Gastroesophageal sphincter (tissue), 4 donors: ENCODE data around the gene DLK1. TPM values are rescaled to one million over a fixed set of nuclear protein-coding genes. Genes with fewer than 3 reads are reported as not detected.

Experiments used
- ATAC-seq: fragments of 150-250 bp; one replicate; pipeline ENCODE4 v1.9.1; 2016; ENCODE audit warnings: mild to moderate bottlenecking, moderate library complexity
- H3K27ac ChIP-seq, 4 donors: fragments of 200-600 bp; sonication (generic) in 3 of 4; 1 replicate in 3 of 4; 2 replicates in 1 of 4; pipeline ENCODE4 v1.5.1; 2016 to 2019
- H3K27me3 ChIP-seq: fragments of 200-600 bp; sonication (generic); one replicate; pipeline ENCODE4 v1.5.1; 2019
- H3K36me3 ChIP-seq, 2 donors: fragments of 200-600 bp; sonication (generic); one replicate each; pipeline ENCODE4 v1.5.1; 2019; ENCODE audit warnings: control low read depth in 1 of 2
- H3K4me1 ChIP-seq, 3 donors: fragments of 200-600 bp; sonication (generic); 1 replicate in 2 of 3; 2 replicates in 1 of 3; pipeline ENCODE4 v1.5.1; 2016 to 2019; ENCODE audit warnings: control low read depth in 2 of 3
- H3K4me3 ChIP-seq, 2 donors: fragments of 200-600 bp; sonication (generic); one replicate each; pipeline ENCODE4 v1.5.1; 2019; ENCODE audit warnings: mild to moderate bottlenecking in 1 of 2, moderate library complexity in 1 of 2
- H3K9me3 ChIP-seq, 3 donors: fragments of 200-600 bp; sonication (generic); one replicate each; pipeline ENCODE4 v1.5.1; 2017 to 2019; ENCODE audit warnings: control low read depth in 2 of 3
- CTCF ChIP-seq, 4 experiments: fragments of 200-600 bp in 2 of 4; fragments of 450-650 bp in 2 of 4; sonication (generic) in 1 of 4; IDR thresholded peaks; one replicate each; pipeline ENCODE4 v1.5.1; 2017 to 2019; ENCODE audit warnings: antibody characterized with exemption in 4 of 4, mild to moderate bottlenecking in 2 of 4, moderate library complexity in 2 of 4
- EP300 ChIP-seq: sonication (generic); formaldehyde crosslinking; IDR thresholded peaks from one replicate; pipeline ENCODE4 v1.6.1; 2017; ENCODE audit warnings: antibody characterized with exemption, mild to moderate bottlenecking
- POLR2A ChIP-seq, 2 donors: fragments of 450-650 bp; IDR thresholded peaks; one replicate each; pipeline ENCODE4 v1.6.1; 2017; ENCODE audit warnings: antibody characterized with exemption in 2 of 2, mild to moderate bottlenecking in 2 of 2, moderate library complexity in 1 of 2
- POLR2AphosphoS5 ChIP-seq: sonication (generic); formaldehyde crosslinking; IDR thresholded peaks from one replicate; pipeline ENCODE4 v1.6.1; 2017; ENCODE audit warnings: antibody characterized with exemption
- WGBS, 2 donors: methylation state at CpG; one replicate each; pipeline ENCODE4 v1.1.5; 2018; ENCODE audit warnings: low coverage in 1 of 2; 5-methylcytosine and 5-hydroxymethylcytosine counted together
- total RNA-seq, 4 donors: library from RNA; depleted of rRNA; stranded (reverse); fragments of >200 nt; gene quantifications; one replicate each; pipeline ENCODE4 v1.1.0, GENCODE V29; 2016

The DLK1 gene
- total RNA-seq, 4 donors from 2014 or later, result not detected

GRCh38 chr14:100688598-100689461 is 37.9 kb upstream of the DLK1 start:
- 83 to 87% methylated on average over 2 to 3 of the region's 26 CpGs for WGBS, 2 donors
- H3K9me3 ChIP-seq, result no peaks in the 10 kb centered on the region
- ATAC-seq, result no peak
- H3K36me3 ChIP-seq, result no peaks in the 10 kb centered on the region
- H3K4me1 ChIP-seq, result no peaks in the 10 kb centered on the region
- TF ChIP-seq POLR2A (IDR thresholded peaks at IDR 0.05), result no peak
- TF ChIP-seq POLR2AphosphoS5, result no peak
- TF ChIP-seq EP300, result no peak
- no peak for TF ChIP-seq CTCF (IDR thresholded peaks at IDR 0.05)
- no peak overlapping the region for H3K27ac ChIP-seq
- H3K27me3 ChIP-seq, result peaks cover 41% of the 10 kb centered on the region
- no peak overlapping the region for H3K4me3 ChIP-seq

- no peak for ATAC-seq
- Histone ChIP-seq H3K27me3 (peaks cover 55% of the 10 kb centered on the region), H3K4me1 (no peaks in the 10 kb centered on the region), H3K4me3 (no peak overlapping the region), H3K27ac (no peak overlapping the region), H3K9me3 (no peaks in the 10 kb centered on the region), H3K36me3 (no peaks in the 10 kb centered on the region)
- WGBS, 2 donors, result 60 to 88% methylated on average over 1 to 4 of the region's 5 CpGs
- no peak for TF ChIP-seq CTCF (IDR thresholded peaks at IDR 0.05)
- TF ChIP-seq POLR2AphosphoS5, result no peak
- no peak for TF ChIP-seq EP300
- no peak for TF ChIP-seq POLR2A (IDR thresholded peaks at IDR 0.05)
Measured at GRCh38 chr14:100690672-100691071, 36.0 kb upstream of the DLK1 start.

- no peaks in the 10 kb centered on the region for H3K4me1 ChIP-seq
- H3K27ac ChIP-seq, result no peak overlapping the region
- H3K9me3 ChIP-seq, result no peaks in the 10 kb centered on the region
- TF ChIP-seq EP300, result no peak
- no peak for TF ChIP-seq POLR2AphosphoS5
- TF ChIP-seq CTCF (IDR thresholded peaks at IDR 0.05), result no peak
- no peak for TF ChIP-seq POLR2A (IDR thresholded peaks at IDR 0.05)
- 49 to 60% methylated on average over 1 to 7 of the region's 29 CpGs for WGBS, 2 donors
- peaks cover 55% of the 10 kb centered on the region for H3K27me3 ChIP-seq
- ATAC-seq, result no peak
- H3K36me3 ChIP-seq, result no peaks in the 10 kb centered on the region
- no peak overlapping the region for H3K4me3 ChIP-seq
Measured at GRCh38 chr14:100691395-100692056, 35.2 kb upstream of the DLK1 start.

- peaks cover 57% of the 10 kb centered on the region for H3K27me3 ChIP-seq
- TF ChIP-seq EP300 (no peak), CTCF (IDR thresholded peaks at IDR 0.05) (no peak), POLR2AphosphoS5 (no peak), POLR2A (IDR thresholded peaks at IDR 0.05) (no peak)
- no peaks in the 10 kb centered on the region for H3K9me3 ChIP-seq
- ATAC-seq, result no peak
- no peaks in the 10 kb centered on the region for H3K4me1 ChIP-seq
- H3K36me3 ChIP-seq, result no peaks in the 10 kb centered on the region
- no peak overlapping the region for H3K4me3 ChIP-seq
- H3K27ac ChIP-seq, result no peak overlapping the region
- 67% methylated on average over 4 of the region's 6 CpGs; no CpG with 5 or more reads in 1 of the 2 donors for WGBS, 2 donors
Measured at GRCh38 chr14:100692256-100692655, 34.4 kb upstream of the DLK1 start.
